ENCODE measurements around the gene MYNN.
A peak's percentile ranks its signal among the peaks of the same experiment; 100 is the strongest.

The MYNN gene

DNA sequence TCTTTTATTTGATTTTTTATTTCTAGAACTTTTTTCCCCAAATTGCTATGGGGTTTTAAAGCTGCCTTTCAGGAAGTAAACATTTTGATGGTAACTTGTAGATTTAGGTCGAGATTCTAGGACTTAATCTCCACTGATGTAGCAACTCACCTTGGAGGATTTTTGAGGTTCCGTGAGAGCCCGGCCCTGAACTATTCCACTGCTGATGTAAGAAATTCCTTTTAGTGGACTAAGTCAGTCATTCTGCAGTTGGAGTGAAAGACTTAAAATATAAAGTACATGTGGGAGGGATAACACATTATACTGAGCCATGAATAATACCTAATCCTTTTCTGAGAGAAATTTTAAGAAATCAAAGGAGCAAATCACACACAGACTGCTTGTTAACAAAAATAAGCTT lies 52.1 kb downstream of the MYNN start:
- TF ChIP-seq, protein P1, sequence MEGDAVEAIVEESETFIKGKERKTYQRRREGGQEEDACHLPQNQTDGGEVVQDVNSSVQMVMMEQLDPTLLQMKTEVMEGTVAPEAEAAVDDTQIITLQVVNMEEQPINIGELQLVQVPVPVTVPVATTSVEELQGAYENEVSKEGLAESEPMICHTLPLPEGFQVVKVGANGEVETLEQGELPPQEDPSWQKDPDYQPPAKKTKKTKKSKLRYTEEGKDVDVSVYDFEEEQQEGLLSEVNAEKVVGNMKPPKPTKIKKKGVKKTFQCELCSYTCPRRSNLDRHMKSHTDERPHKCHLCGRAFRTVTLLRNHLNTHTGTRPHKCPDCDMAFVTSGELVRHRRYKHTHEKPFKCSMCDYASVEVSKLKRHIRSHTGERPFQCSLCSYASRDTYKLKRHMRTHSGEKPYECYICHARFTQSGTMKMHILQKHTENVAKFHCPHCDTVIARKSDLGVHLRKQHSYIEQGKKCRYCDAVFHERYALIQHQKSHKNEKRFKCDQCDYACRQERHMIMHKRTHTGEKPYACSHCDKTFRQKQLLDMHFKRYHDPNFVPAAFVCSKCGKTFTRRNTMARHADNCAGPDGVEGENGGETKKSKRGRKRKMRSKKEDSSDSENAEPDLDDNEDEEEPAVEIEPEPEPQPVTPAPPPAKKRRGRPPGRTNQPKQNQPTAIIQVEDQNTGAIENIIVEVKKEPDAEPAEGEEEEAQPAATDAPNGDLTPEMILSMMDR (IDR thresholded peaks at IDR 0.05; ENCODE audit: control insufficient read depth, extremely low read depth, insufficient read depth) = no peak
- H3K4me3 ChIP-seq (ENCODE audit: low read depth, low read length) = no peak overlapping the region
- DNase-seq (ENCODE audit: low read depth) = no peak

DNA sequence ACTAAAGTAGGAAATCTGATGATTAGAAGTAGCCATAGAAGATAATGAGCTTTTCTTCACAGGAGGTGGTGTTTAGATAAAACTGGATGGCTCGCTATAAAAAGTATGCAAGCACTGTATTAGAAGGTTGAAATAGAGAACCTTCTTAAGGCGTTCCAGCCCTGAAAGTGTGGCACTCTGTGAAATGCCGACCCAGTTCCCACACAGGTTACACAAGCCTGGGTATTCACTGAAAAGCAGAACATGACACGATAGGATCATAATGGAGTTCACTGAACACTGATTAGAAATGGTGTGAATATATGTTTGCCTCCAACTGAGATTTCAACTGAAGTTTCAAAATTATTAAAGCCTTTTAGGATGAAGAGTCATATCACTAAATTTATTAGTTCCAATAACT lies 54.5 kb downstream of the MYNN start:
- DNase-seq (ENCODE audit: low read depth) = no peak
- H3K4me3 ChIP-seq (ENCODE audit: low read depth, low read length) = no peak overlapping the region
- TF ChIP-seq, protein P1 (IDR thresholded peaks at IDR 0.05; ENCODE audit: control insufficient read depth, extremely low read depth, insufficient read depth) = no peak

DNA sequence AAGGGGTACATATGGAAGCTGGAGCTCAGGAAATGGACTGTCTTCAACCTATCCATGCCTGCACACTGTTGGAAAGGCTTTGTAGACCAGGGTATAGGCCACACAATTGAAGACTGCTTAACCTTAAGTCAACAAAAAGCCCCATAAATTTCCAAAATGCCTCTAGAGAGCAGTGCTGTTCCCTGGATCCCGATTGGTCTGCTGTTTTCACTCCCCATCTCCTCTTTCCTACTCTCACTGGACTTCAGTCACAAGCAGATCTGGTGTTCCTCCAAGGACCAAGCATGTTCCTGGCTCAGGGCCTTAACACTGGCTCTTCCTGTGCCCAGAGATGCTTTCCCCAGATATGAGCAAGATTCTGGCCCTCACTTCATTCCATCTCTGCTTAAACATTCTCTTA lies 62.3 kb downstream of the MYNN start:
- DNase-seq (ENCODE audit: low read depth) = peak; percentile 37
- TF ChIP-seq, protein P1 (IDR thresholded peaks at IDR 0.05; ENCODE audit: control insufficient read depth, extremely low read depth, insufficient read depth) = no peak

DNA sequence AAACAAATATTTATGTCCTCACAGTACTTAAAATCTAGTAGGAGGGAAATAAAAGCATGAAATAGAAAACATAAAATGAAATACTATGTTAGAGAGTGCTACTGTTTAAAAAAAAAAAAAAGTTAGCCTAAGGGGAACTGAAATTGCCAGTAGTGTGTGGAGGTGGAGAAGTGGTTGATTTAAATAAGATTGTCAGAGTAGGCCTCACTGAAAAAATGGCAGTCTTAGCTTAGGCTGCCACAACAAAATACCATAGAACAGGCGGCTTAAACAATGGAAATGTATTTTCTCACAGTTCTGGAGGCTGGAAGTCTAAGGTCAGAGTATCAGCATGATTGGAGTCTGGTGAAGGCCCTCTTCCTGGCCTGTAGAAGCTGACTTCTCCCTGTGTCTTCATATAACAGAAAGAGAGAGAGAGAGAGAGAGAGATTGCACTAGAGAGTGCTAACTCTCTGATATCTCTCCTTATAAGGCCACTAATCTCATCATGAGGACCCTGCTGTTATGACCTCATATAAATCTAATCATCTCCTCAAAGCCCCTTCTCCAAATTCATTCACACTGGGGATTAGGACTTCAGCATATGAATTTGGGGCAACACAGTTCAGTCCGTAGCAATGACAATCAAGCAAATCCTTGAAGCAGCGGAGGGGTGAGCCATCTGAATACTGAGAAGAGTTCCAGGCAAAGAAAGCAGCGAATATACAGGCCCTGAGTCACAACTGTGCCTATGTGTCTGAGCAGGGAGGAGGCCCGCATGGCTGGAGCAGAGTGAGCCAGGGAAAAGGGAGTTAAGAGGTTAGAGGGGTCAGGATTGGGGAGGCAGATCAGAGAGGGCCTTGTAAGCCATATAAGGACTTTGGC lies 63.1 kb downstream of the MYNN start:
- no peak overlapping the region for H3K4me3 ChIP-seq (ENCODE audit: low read depth, low read length)
- no peak for DNase-seq (ENCODE audit: low read depth)
- TF ChIP-seq, protein P1 (IDR thresholded peaks at IDR 0.05; ENCODE audit: control insufficient read depth, extremely low read depth, insufficient read depth) = no peak

More for the DNA sequence above, 62.3 kb downstream of the MYNN start:
- H3K4me3 ChIP-seq (ENCODE audit: low read depth, low read length) = no peak overlapping the region

DNA sequence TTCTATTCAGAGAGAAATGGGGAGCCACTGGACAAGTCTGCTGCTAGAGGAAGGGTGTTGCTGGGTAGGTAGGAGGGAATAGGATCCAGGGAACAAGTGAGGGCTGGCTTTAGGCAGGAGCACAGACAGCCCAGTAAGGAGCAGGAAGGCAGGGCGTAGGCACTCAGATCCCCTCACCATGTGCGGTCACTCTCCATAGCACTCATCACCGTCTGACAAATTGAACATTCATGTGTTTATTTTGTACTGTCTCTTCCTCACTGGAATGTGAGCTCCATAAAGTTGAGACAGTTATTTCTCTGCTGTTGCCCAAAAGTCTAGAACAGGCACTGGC lies 63.7 kb downstream of the MYNN start:
- no peak for DNase-seq (ENCODE audit: low read depth)
- TF ChIP-seq, protein P1 (IDR thresholded peaks at IDR 0.05; ENCODE audit: control insufficient read depth, extremely low read depth, insufficient read depth) = no peak

DNA sequence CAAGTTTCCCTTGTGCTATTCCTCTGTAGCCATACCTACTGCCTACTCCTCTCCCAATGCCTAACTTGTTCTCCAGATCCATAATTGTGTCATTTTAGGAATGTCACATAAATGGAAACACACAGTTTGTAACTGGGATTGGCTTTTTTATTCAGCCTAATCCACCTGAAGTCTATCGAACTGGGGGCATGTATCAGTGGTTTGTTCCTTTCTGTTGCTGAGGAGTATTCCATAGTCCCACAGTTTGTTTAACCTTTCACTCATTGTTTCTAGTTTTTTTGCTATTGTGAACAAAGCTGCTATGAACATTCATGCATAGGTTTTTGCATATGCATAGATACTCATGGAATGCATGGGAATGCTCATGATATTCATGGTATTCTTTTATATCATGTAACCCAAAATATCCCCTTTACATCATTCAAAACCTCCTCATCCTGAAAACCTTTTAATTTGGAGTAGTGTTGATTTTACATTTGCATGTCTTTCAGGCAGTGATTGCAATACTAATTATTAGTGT lies 65.4 kb downstream of the MYNN start:
- TF ChIP-seq, protein P1 (IDR thresholded peaks at IDR 0.05; ENCODE audit: control insufficient read depth, extremely low read depth, insufficient read depth) = no peak
- H3K4me3 ChIP-seq (ENCODE audit: low read depth, low read length) = no peak overlapping the region
- no peak for DNase-seq (ENCODE audit: low read depth)

More for the DNA sequence above, 63.7 kb downstream of the MYNN start:
- H3K4me3 ChIP-seq (ENCODE audit: low read depth, low read length) = no peak overlapping the region

All from LNCaP clone FGC (cell line).